B cell (primary cell): ENCODE data around the gene ADGRA1. TPM values are rescaled to one million over a fixed set of nuclear protein-coding genes. Genes with fewer than 3 reads are reported as not detected.

Experiments used
- ATAC-seq: fragments of 200-7000 bp; cut with Tn5 transposase; one replicate; pipeline ENCODE4 v1.10.0; 2021; ENCODE audit warnings: low read depth, mild to moderate bottlenecking, moderate number of reproducible peaks, moderate library complexity
- CTCF ChIA-PET: fragments of 350-600 bp; sonication (Branson Sonifier 250); formaldehyde crosslinking; loops from one replicate; lab custom pipeline; 2021; ENCODE audit warnings: antibody characterized with exemption, inconsistent platforms; lab: Charles Lee
- POLR2A ChIA-PET: fragments of 350-600 bp; sonication (Branson Sonifier 250); formaldehyde crosslinking; loops from one replicate; lab custom pipeline; 2021; ENCODE audit warnings: antibody characterized with exemption; lab: Charles Lee
- DNase-seq: peaks from one replicate; pipeline ENCODE4 v3.0.0; 2013
- H2AFZ ChIP-seq: 2 replicates; pipeline ENCODE4 v1.6.1; 2012; ENCODE audit warnings: mild to moderate bottlenecking, low read depth, low read length; ENCODE audit not compliant: insufficient read depth, poor library complexity, severe bottlenecking
- H3K27ac ChIP-seq, 2 donors: 1 replicate in 1 of 2; 2 replicates in 1 of 2; pipeline ENCODE4 v1.5.1; 2012 to 2013; ENCODE audit warnings: low read length in 2 of 2, mild to moderate bottlenecking in 2 of 2, moderate library complexity in 1 of 2
- H3K27me3 ChIP-seq, 4 experiments: fragments of 200-600 bp in 1 of 4; sonication (generic) in 1 of 4; replicated peaks in 1 of 4; 1 replicate in 2 of 4; 2 replicates in 2 of 4; pipeline versions ENCODE4 v1.6.1 to v1.7.0; 2013 to 2016; ENCODE audit warnings: low read length in 3 of 4, mild to moderate bottlenecking in 2 of 4, mixed read lengths in 1 of 4, moderate library complexity in 1 of 4; ENCODE audit not compliant: insufficient read depth in 4 of 4, control insufficient read depth in 3 of 4; ENCODE audit errors: control extremely low read depth in 1 of 4
- H3K36me3 ChIP-seq, 2 experiments: replicated peaks in 1 of 2; 1 replicate in 1 of 2; 2 replicates in 1 of 2; pipeline versions ENCODE4 v1.6.1 to v1.7.1; 2013; ENCODE audit warnings: low read length in 1 of 2; ENCODE audit not compliant: insufficient read depth in 2 of 2, control insufficient read depth in 1 of 2; ENCODE audit errors: control extremely low read depth in 1 of 2, extremely low read depth in 1 of 2
- H3K4me1 ChIP-seq, 2 donors: fragments of 200-600 bp in 1 of 2; sonication (generic) in 1 of 2; 1 replicate in 1 of 2; 2 replicates in 1 of 2; pipeline versions ENCODE4 v1.5.1 to v1.6.1; 2013 to 2017; ENCODE audit warnings: low read length in 2 of 2; ENCODE audit not compliant: control insufficient read depth in 2 of 2, insufficient read depth in 2 of 2
- H3K4me2 ChIP-seq: replicated peaks from 2 replicates; pipeline ENCODE3; 2012; ENCODE audit warnings: mild to moderate bottlenecking, low read depth, low read length; ENCODE audit not compliant: poor library complexity, severe bottlenecking
- H3K4me3 ChIP-seq, 5 experiments: fragments of 200-600 bp in 1 of 5; sonication (generic) in 1 of 5; 1 replicate in 3 of 5; 2 replicates in 2 of 5; pipeline versions ENCODE4 v1.5.1 to v1.7.0; 2011 to 2016; ENCODE audit warnings: low read length in 4 of 5, mild to moderate bottlenecking in 4 of 5, low read depth in 2 of 5, control low read depth in 1 of 5, moderate library complexity in 1 of 5; ENCODE audit not compliant: insufficient read depth in 1 of 5; ENCODE audit errors: control extremely low read depth in 1 of 5, extremely low read depth in 1 of 5
- H3K79me2 ChIP-seq: fragments of 200-600 bp; sonication (generic); one replicate; pipeline ENCODE4 v1.6.0; 2016; ENCODE audit warnings: low read length; ENCODE audit not compliant: control insufficient read depth, insufficient read depth
- H3K9ac ChIP-seq: fragments of 200-600 bp; sonication (generic); 2 replicates; pipeline ENCODE4 v1.6.1; 2017; ENCODE audit warnings: mild to moderate bottlenecking, low read length, moderate library complexity
- H3K9me3 ChIP-seq, 3 donors: one replicate each; pipeline versions ENCODE4 v1.6.1 to v1.7.1; 2013; ENCODE audit warnings: low read length in 2 of 3; ENCODE audit not compliant: control insufficient read depth in 2 of 3, insufficient read depth in 1 of 3; ENCODE audit errors: control extremely low read depth in 1 of 3
- H4K20me1 ChIP-seq: 2 replicates; pipeline ENCODE4 v1.6.0; 2012; ENCODE audit warnings: mild to moderate bottlenecking, low read length; ENCODE audit not compliant: insufficient read depth, control insufficient read depth, poor library complexity, severe bottlenecking
- H3K27ac Mint-ChIP-seq: one replicate; pipeline ENCODE4 v1.8.0; 2021; ENCODE audit warnings: mixed read lengths
- H3K27me3 Mint-ChIP-seq: one replicate; pipeline ENCODE4 v1.8.0; 2021; ENCODE audit warnings: mixed read lengths
- H3K4me1 Mint-ChIP-seq: one replicate; pipeline ENCODE4 v1.8.0; 2021; ENCODE audit warnings: mixed read lengths
- H3K4me3 Mint-ChIP-seq: one replicate; pipeline ENCODE4 v1.8.0; 2021; ENCODE audit warnings: mixed read lengths
- H3K9me3 Mint-ChIP-seq: one replicate; pipeline ENCODE4 v1.8.0; 2022; ENCODE audit warnings: mixed read lengths; ENCODE audit not compliant: insufficient read depth
- EZH2 ChIP-seq: IDR thresholded peaks from 2 replicates; pipeline ENCODE4 v1.6.1; 2012; ENCODE audit warnings: borderline replicate concordance, low read depth, mild to moderate bottlenecking, moderate library complexity, low read length; ENCODE audit not compliant: insufficient read depth, poor library complexity, severe bottlenecking
- WGBS: methylation state at CpG from one replicate; pipeline ENCODE4 v1.1.5; 2013; ENCODE audit warnings: missing lambda C conversion rate; ENCODE audit not compliant: insufficient coverage; 5-methylcytosine and 5-hydroxymethylcytosine counted together
- intact Hi-C: fragments of 100-400 bp; cut with micrococcal nuclease; formaldehyde crosslinking; loops from one replicate; pipeline ENCODE4 v1.10.0; 2022
- polyA plus RNA-seq: library from polyadenylated mRNA; depleted of rRNA; stranded (reverse); fragments of >200 nt; gene quantifications from 2 replicates; pipeline ENCODE4 v1.2.3, GENCODE V29; 2012
- total RNA-seq, 2 donors: library from RNA; stranded (reverse); fragments of 120-200 nt in 1 of 2; gene quantifications; 1 replicate in 1 of 2; 2 replicates in 1 of 2; pipeline versions ENCODE4 v1.2.3 to v1.2.4, GENCODE V29; 2013 to 2022
- TF ChIP-seq, protein P1 (sequence below): fragments of 200-600 bp; IDR thresholded peaks from one replicate; pipeline ENCODE4 v1.8.0; 2022; ENCODE audit warnings: antibody characterized with exemption, mild to moderate bottlenecking

The ADGRA1 gene
- total and polyA plus RNA-seq, 2 donors (not counting 1 experiment from before 2014, with no cell fraction given) = not detected

DNA sequence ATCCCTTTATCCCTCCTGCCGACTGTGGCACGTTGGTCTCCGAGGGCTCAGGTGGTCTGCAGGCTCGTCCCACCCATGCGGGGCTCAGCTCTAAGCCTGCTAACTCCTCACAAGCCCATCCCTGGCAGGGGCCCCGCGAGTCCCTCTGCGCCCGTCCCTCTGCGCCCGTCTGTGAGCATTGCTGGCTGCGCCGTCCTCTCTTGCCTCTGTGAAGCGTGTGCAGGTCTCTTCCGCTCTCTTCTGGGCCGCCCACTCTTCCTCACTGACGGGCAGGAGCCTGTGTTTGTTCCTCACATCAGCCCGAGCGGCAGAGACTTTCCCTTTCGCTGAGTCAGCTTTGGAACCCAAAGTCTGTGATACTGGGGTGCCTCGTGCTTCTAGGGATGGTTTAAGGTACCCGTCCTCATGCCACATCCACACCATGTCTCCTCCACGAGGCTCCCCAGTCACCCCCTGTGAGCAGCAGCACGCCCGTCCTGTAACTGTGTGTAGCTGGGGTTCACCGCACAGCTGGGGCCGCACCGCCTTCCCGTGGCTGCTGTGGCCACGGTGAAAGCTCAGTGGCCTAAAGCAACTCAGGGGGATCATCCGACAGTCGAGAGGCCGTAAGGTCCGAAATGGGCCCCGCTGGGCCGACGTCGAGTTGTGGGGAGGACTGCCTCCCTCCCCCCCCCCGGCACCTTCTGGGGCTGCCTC lies 35.5 kb downstream of the ADGRA1 start:
- intact Hi-C loops = no loop called here
- peak overlapping the region; percentile 40 for H3K4me2 ChIP-seq
- no peaks in the 10 kb centered on the region for H4K20me1 ChIP-seq
- H3K9me3 Mint-ChIP-seq = peaks cover 7% of the 10 kb centered on the region
- no peaks in the 10 kb centered on the region for H3K79me2 ChIP-seq
- H3K27ac Mint-ChIP-seq = no peak overlapping the region
- H3K27me3 Mint-ChIP-seq = peaks cover 7% of the 10 kb centered on the region
- DNase-seq (no peak), ATAC-seq (no peak)
- H3K4me1 ChIP-seq = peaks cover 0 to 3% of the 10 kb centered on the region in 2 donors
- CTCF ChIA-PET = interaction anchor here (0.8 kb wide), 1 partner anchor 219 kb away, joined by 3 read pairs; no protein-coding TSS in a partner anchor
- TF ChIP-seq EZH2 = no peak
- TF ChIP-seq, protein P1, sequence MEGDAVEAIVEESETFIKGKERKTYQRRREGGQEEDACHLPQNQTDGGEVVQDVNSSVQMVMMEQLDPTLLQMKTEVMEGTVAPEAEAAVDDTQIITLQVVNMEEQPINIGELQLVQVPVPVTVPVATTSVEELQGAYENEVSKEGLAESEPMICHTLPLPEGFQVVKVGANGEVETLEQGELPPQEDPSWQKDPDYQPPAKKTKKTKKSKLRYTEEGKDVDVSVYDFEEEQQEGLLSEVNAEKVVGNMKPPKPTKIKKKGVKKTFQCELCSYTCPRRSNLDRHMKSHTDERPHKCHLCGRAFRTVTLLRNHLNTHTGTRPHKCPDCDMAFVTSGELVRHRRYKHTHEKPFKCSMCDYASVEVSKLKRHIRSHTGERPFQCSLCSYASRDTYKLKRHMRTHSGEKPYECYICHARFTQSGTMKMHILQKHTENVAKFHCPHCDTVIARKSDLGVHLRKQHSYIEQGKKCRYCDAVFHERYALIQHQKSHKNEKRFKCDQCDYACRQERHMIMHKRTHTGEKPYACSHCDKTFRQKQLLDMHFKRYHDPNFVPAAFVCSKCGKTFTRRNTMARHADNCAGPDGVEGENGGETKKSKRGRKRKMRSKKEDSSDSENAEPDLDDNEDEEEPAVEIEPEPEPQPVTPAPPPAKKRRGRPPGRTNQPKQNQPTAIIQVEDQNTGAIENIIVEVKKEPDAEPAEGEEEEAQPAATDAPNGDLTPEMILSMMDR = no peak
- no peak overlapping the region for H3K9ac ChIP-seq
- H3K4me1 Mint-ChIP-seq = no peaks in the 10 kb centered on the region
- H3K4me3 Mint-ChIP-seq = no peak overlapping the region
- H3K4me3 ChIP-seq = no peak overlapping the region
- POLR2A ChIA-PET = no interaction called here
- H2AFZ ChIP-seq = no peak overlapping the region
- no peaks in the 10 kb centered on the region for H3K36me3 ChIP-seq
- H3K27me3 ChIP-seq = peaks cover 0 to 25% (median 0%) of the 10 kb centered on the region in 4 experiments
- H3K27ac ChIP-seq = no peak overlapping the region
- 49% methylated on average over 30 of the region's 39 CpGs for WGBS
- H3K9me3 ChIP-seq = peaks cover 0 to 32% (median 0%) of the 10 kb centered on the region in 3 donors

DNA sequence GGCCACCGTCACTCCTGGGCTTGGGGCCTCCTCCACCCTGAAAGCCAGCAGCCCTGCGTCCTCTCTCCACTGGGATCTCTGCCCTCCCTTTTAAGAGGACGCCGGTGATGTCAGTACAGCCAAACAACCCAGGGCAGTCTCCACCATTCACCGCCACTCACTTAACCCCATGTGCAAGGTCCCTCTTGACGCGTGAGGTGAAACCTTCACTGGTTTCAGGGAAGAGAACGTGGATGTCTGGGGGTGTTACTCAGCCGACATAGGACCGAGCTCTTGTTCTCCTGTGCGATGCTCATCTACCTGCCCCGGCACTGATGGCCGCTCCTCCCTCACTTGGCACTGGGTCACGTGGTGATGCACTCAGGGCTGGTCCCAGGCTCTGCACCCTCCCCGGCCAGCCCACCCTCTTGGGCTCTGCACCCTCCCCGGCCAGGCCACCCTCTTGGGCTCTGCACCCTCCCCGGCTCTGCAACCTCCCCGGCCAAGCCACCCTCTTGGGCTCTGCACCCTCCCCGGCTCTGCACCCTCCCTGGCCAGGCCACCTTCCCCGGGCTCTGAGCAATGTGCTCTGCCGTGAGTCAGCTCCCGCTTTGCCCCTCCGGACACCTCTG lies 36.1 kb downstream of the ADGRA1 start:
- Histone ChIP-seq H3K4me1 (peaks cover 0 to 3% of the 10 kb centered on the region in 2 donors), H3K27me3 (peaks cover 0 to 25% (median 0%) of the 10 kb centered on the region in 4 experiments), H3K9ac (no peak overlapping the region), H4K20me1 (no peaks in the 10 kb centered on the region), H3K4me2 (no peak overlapping the region), H3K27ac (no peak overlapping the region), H3K4me3 (no peak overlapping the region), H3K36me3 (no peaks in the 10 kb centered on the region), H2AFZ (no peak overlapping the region), H3K79me2 (no peaks in the 10 kb centered on the region), H3K9me3 (peaks cover 0 to 32% (median 0%) of the 10 kb centered on the region in 3 donors)
- H3K4me1 Mint-ChIP-seq = no peaks in the 10 kb centered on the region
- ATAC-seq (no peak), DNase-seq (no peak)
- ChIA-PET POLR2A (no interaction called here), CTCF (no interaction called here)
- H3K9me3 Mint-ChIP-seq = peaks cover 5% of the 10 kb centered on the region
- peaks cover 5% of the 10 kb centered on the region for H3K27me3 Mint-ChIP-seq
- 94% methylated on average over 21 of the region's 23 CpGs for WGBS
- TF ChIP-seq EZH2 = no peak
- TF ChIP-seq, protein P1 = no peak
- H3K27ac Mint-ChIP-seq = no peak overlapping the region
- H3K4me3 Mint-ChIP-seq = no peak overlapping the region
- intact Hi-C loops = no loop called here
